ENCODE results near the gene CHMP6. TPM values are rescaled to one million over a fixed set of nuclear protein-coding genes. Genes with fewer than 3 reads are reported as not detected.

The CHMP6 gene
- total and polyA plus RNA-seq, 8 donors = 5.4 to 117 (median 24.5) TPM

DNA sequence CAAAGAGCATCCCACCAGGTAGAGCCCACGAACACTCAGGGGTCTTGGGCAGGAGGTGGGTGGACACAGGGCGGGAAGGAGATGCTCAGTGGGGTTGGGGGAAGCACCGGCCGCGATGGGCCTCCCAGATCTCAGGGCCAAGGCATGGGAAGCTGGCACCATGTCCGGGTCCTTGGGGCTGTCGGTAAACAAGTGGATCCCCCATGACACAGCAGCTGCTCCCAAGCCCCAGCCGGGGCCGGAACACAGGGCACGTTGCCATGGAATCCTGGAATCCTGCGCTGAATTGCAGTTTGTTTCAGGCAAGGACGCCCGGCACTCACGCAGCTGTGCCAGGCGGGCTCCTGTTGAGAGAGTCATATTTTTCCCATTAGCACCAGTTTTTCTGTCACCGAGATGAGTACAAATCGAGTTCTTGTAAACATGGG lies 23.0 kb upstream of the CHMP6 start:
- TF ChIP-seq, protein P1, sequence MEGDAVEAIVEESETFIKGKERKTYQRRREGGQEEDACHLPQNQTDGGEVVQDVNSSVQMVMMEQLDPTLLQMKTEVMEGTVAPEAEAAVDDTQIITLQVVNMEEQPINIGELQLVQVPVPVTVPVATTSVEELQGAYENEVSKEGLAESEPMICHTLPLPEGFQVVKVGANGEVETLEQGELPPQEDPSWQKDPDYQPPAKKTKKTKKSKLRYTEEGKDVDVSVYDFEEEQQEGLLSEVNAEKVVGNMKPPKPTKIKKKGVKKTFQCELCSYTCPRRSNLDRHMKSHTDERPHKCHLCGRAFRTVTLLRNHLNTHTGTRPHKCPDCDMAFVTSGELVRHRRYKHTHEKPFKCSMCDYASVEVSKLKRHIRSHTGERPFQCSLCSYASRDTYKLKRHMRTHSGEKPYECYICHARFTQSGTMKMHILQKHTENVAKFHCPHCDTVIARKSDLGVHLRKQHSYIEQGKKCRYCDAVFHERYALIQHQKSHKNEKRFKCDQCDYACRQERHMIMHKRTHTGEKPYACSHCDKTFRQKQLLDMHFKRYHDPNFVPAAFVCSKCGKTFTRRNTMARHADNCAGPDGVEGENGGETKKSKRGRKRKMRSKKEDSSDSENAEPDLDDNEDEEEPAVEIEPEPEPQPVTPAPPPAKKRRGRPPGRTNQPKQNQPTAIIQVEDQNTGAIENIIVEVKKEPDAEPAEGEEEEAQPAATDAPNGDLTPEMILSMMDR (IDR thresholded peaks at IDR 0.05) = no peak
- TF ChIP-seq POLR2A (IDR thresholded peaks at IDR 0.05) = no peak
- TF ChIP-seq EP300 (IDR thresholded peaks at IDR 0.05) = no peak
- TF ChIP-seq POLR2AphosphoS5 (IDR thresholded peaks at IDR 0.05) = peak in 1 of 3 donors; percentile 37
- intact Hi-C loops (cut with DNase I; ENCODE audit: low total_unique reads) = no loop called here
- 33 to 53% (median 46%) methylated on average over 3 to 17 of the region's 17 CpGs for WGBS, 5 donors
- peaks cover 0 to 39% (median 27%) of the 10 kb centered on the region in 3 donors for H3K27me3 ChIP-seq
- H3K4me1 ChIP-seq = peaks cover 17 to 36% (median 28%) of the 10 kb centered on the region in 4 donors
- peaks cover 0 to 31% (median 26%) of the 10 kb centered on the region in 4 donors for H3K36me3 ChIP-seq
- H3K4me3 ChIP-seq = no peak overlapping the region
- DNase-seq = peak in 1 of 2 donors; percentile 76
- H3K27ac ChIP-seq = peak overlapping the region in 2 of 5 donors; percentile 45 to 46
- H3K9me3 ChIP-seq = no peaks in the 10 kb centered on the region

DNA sequence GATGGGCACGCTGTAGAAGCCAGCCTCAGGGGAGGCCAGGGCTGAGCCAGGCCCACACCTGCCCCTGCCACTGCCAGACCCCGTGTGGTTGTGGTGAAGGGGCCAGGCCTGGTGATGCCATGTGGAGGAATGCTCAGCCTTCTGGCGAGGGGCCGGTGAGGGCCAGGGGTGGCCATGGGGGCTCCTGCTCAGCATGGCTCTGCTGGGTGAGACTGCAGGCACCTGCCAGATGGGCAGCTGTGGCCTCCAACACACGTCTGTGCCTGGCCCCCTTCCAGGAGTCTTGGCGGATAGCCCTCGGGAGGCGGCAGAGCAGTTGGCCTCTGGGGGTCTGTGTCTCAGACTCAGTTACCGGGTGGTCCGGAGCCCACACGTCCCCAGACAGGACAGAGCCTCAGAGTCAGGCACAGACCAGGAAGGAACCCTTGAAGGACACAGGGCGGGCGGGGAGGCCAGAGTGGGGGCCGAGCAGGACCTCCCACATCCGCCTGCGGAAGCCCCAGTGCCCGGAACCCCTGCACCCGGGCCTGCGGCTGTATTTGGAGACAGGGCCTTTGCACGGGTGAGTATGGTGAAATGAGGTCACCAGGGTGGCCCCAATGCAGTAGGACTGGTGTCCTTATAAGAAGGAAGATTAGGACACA lies 22.5 kb upstream of the CHMP6 start:
- 36 to 62% (median 43%) methylated on average over 10 to 20 of the region's 20 CpGs for WGBS, 5 donors
- Histone ChIP-seq H3K4me3 (no peak overlapping the region), H3K27ac (peak overlapping the region in 3 of 5 donors; percentile 18 to 45 (median 26)), H3K27me3 (peaks cover 0 to 39% (median 27%) of the 10 kb centered on the region in 3 donors), H3K9me3 (no peaks in the 10 kb centered on the region), H3K36me3 (peaks cover 0 to 25% (median 21%) of the 10 kb centered on the region in 4 donors), H3K4me1 (peaks cover 17 to 36% (median 28%) of the 10 kb centered on the region in 4 donors)
- TF ChIP-seq POLR2AphosphoS5 (IDR thresholded peaks at IDR 0.05) (no peak), POLR2A (IDR thresholded peaks at IDR 0.05) (no peak), EP300 (IDR thresholded peaks at IDR 0.05) (no peak)
- TF ChIP-seq, protein P1 (IDR thresholded peaks at IDR 0.05) = no peak
- no peak for DNase-seq
- intact Hi-C loops (cut with DNase I; ENCODE audit: low total_unique reads) = no loop called here

DNA sequence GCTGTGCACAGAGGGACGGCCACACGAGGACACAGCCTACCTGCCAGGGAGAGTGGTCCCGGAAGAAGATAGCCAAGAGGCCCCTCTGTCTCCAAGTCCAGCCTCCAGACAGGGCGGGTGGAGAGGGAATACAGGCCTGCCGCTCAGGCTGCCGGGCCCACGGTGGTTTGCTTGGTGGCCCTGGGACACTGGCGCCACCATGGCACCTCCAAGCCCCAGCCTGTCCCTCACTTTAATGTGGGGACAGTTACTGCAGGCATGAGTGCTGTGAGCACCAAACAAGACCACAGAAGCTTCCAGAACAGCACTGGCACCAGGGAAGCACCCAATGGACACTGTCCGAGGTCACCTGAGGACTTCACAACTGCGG lies 22.0 kb upstream of the CHMP6 start:
- TF ChIP-seq, protein P1 (IDR thresholded peaks at IDR 0.05) = no peak
- TF ChIP-seq POLR2AphosphoS5 (IDR thresholded peaks at IDR 0.05) (no peak), POLR2A (IDR thresholded peaks at IDR 0.05) (no peak), EP300 (IDR thresholded peaks at IDR 0.05) (no peak)
- Histone ChIP-seq H3K27ac (peak overlapping the region in 2 of 5 donors; percentile 4 to 45), H3K36me3 (peaks cover 0 to 20% (median 16%) of the 10 kb centered on the region in 4 donors), H3K4me1 (peaks cover 17 to 36% (median 28%) of the 10 kb centered on the region in 4 donors), H3K4me3 (no peak overlapping the region), H3K27me3 (peaks cover 0 to 39% (median 27%) of the 10 kb centered on the region in 3 donors), H3K9me3 (no peaks in the 10 kb centered on the region)
- DNase-seq = no peak
- intact Hi-C loops (cut with DNase I; ENCODE audit: low total_unique reads) = loop anchor here (10.0 kb wide), 1 partner anchor 105 kb away; no protein-coding TSS in a partner anchor
- 62 to 77% (median 66%) methylated on average over 8 to 10 of the region's 10 CpGs for WGBS, 5 donors

DNA sequence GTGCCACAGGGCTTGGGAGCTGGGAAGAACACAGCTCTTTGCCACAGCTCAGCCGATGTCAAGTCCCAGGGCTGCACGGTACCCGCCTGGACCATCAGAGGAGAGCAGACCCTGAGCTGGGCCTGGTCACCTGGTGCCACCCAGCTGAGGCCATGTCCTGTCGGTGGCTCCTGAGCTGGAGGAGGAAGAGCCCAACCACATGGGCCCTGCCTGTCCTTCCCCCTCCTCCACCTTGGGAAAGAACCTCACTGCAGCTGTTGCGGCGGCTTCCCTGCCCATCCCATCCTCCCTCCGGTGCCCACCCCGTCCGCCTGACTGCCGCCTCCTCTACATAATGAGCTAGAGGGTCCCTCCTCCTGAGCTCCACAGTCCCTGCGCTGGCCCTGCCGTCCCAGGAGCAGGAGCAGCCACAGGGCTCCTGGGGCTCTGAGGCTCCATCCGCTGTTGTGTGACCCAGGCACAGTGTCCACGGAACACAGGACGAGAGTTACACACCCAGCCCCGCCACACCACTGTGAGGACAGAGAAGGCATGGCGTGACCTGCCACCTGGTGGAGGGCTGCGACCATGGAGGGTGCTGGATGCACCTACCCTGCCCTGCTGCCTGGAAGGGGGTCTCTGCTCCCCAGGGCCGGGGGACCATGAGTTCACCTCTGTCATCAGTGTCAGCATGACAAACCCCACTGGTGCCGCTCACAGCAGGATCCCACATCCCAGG lies 21.4 kb upstream of the CHMP6 start:
- Histone ChIP-seq H3K9me3 (no peaks in the 10 kb centered on the region), H3K27ac (peak overlapping the region in 2 of 5 donors; percentile 4 to 45), H3K4me1 (peaks cover 17 to 36% (median 28%) of the 10 kb centered on the region in 4 donors), H3K4me3 (no peak overlapping the region), H3K36me3 (peaks cover 0 to 15% (median 11%) of the 10 kb centered on the region in 4 donors), H3K27me3 (peaks cover 0 to 39% (median 27%) of the 10 kb centered on the region in 3 donors)
- intact Hi-C loops (cut with DNase I; ENCODE audit: low total_unique reads) = loop anchor here (10.0 kb wide), 1 partner anchor 105 kb away; no protein-coding TSS in a partner anchor
- 27 to 43% (median 33%) methylated on average over 16 to 20 of the region's 20 CpGs for WGBS, 5 donors
- DNase-seq = peak; percentile 39 to 77
- TF ChIP-seq, protein P1 (IDR thresholded peaks at IDR 0.05) = peak in 5 of 7 experiments; percentile 26 to 74 (median 39)
- no peak for TF ChIP-seq EP300 (IDR thresholded peaks at IDR 0.05)
